Transverse colon (tissue), 4 donors: ENCODE data around the gene AFAP1L1. TPM values are rescaled to one million over a fixed set of nuclear protein-coding genes. Genes with fewer than 3 reads are reported as not detected.

Experiments used
- DNase-seq: peaks from one replicate; pipeline ENCODE4 v3.0.0-alpha.2; 2019
- H3K27ac ChIP-seq, 4 donors: fragments of 200-600 bp; sonication (generic); 2 replicates each; pipeline ENCODE4 v1.5.1; 2016 to 2018; ENCODE audit warnings: inconsistent platforms in 4 of 4
- H3K27me3 ChIP-seq: fragments of 200-600 bp; sonication (generic); 2 replicates; pipeline ENCODE4 v1.5.1; 2017; ENCODE audit warnings: inconsistent platforms
- H3K36me3 ChIP-seq, 4 donors: fragments of 200-600 bp; sonication (generic); 2 replicates each; pipeline ENCODE4 v1.5.1; 2017 to 2019; ENCODE audit warnings: inconsistent platforms in 4 of 4
- H3K4me1 ChIP-seq, 4 donors: fragments of 200-600 bp; sonication (generic); 2 replicates each; pipeline ENCODE4 v1.5.1; 2017 to 2020; ENCODE audit warnings: inconsistent platforms in 4 of 4
- H3K4me3 ChIP-seq, 4 donors: fragments of 200-600 bp; sonication (generic); 1 replicate in 1 of 4; 2 replicates in 3 of 4; pipeline versions ENCODE4 v1.5.1 to v1.6.1; 2017 to 2019; ENCODE audit warnings: inconsistent platforms in 4 of 4
- H3K9me3 ChIP-seq, 2 donors: fragments of 200-600 bp; sonication (generic); 2 replicates each; pipeline ENCODE4 v1.5.1; 2017 to 2019; ENCODE audit warnings: inconsistent platforms in 2 of 2
- CTCF ChIP-seq, 5 experiments: fragments of 200-600 bp in 3 of 5; fragments of 450-650 bp in 2 of 5; sonication (generic) in 3 of 5; IDR thresholded peaks; 1 replicate in 2 of 5; 2 replicates in 3 of 5; pipeline ENCODE4 v1.5.1; 2016 to 2017; ENCODE audit warnings: antibody characterized with exemption in 5 of 5, inconsistent platforms in 3 of 5, mild to moderate bottlenecking in 2 of 5, moderate library complexity in 1 of 5
- EP300 ChIP-seq: sonication (generic); formaldehyde crosslinking; IDR thresholded peaks from one replicate; pipeline ENCODE4 v1.6.1; 2017; ENCODE audit warnings: antibody characterized with exemption, low read depth
- POLR2A ChIP-seq: fragments of 450-650 bp; IDR thresholded peaks from one replicate; pipeline ENCODE4 v1.6.1; 2016; ENCODE audit warnings: antibody characterized with exemption, mild to moderate bottlenecking, moderate library complexity
- POLR2AphosphoS5 ChIP-seq, 3 donors: sonication (generic); formaldehyde crosslinking; IDR thresholded peaks; one replicate each; pipeline ENCODE4 v1.6.1; 2016; ENCODE audit warnings: antibody characterized with exemption in 3 of 3
- WGBS, 2 donors: methylation state at CpG; one replicate each; pipeline ENCODE4 v1.1.5; 2018; ENCODE audit warnings: low coverage in 1 of 2; 5-methylcytosine and 5-hydroxymethylcytosine counted together
- in situ Hi-C, 4 donors: fragments of 200-750 bp; cut with MboI; loops; one replicate each; pipeline versions ENCODE4 v1.15.0 to v1.15.1; 2017; ENCODE audit warnings: low sequenced_read_pairs in 3 of 4, low pct_ligation_motif_present in 1 of 4, low pct_unique_long_range_greater_than_20kb in 1 of 4
- intact Hi-C: fragments of 100-400 bp; cut with DNase I; formaldehyde crosslinking; loops from one replicate; pipeline ENCODE4 v1.15.1; 2023; ENCODE audit warnings: low total_unique reads
- total RNA-seq, 4 donors: library from RNA; depleted of rRNA; stranded (reverse); fragments of >200 nt; gene quantifications; one replicate each; pipeline ENCODE4 v1.1.0, GENCODE V29; 2016

AFAP1L1 gene
- total RNA-seq, 4 donors from 2014 or later = 2.2 to 4.1 (median 3.0) TPM

DNA sequence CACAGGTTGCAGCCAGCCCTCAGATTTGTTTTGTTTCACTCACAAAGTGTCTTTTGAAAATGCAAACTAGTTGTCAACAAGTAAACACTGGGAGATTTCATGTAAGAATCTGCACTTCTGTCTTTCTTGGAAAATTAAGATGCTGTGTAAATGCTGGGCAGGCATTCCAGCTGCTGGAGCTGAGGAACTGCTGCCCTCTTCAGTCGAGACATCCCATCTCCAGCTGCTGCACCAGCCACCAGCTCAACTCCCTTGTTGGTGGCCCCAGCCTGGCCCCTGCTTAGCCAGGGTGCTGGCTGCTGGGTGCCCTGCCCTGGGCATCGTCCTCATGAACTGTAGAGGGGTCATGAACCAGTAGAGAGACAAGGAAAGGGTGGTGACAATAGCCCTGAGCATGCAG, 33.1 kb upstream of the AFAP1L1 start:
- Histone ChIP-seq H3K36me3 (no peaks in the 10 kb centered on the region), H3K4me1 (no peaks in the 10 kb centered on the region), H3K9me3 (no peaks in the 10 kb centered on the region), H3K27me3 (no peaks in the 10 kb centered on the region), H3K27ac (no peak overlapping the region), H3K4me3 (no peak overlapping the region)
- WGBS, 2 donors = 38% methylated on average over 2 of the region's 2 CpGs; no CpG with 5 or more reads in 1 of the 2 donors
- in situ Hi-C loops = loop anchor here in 3 of 4 donors (10.0 to 25.0 kb wide), 2 partner anchors 94 to 101 kb away; partner anchors contain the start of gene ABLIM3 (in 3 of the 3)
- TF ChIP-seq EP300 (no peak), POLR2A (no peak), POLR2AphosphoS5 (IDR thresholded peaks at IDR 0.05) (no peak), CTCF (IDR thresholded peaks at IDR 0.05) (no peak)
- intact Hi-C loops = no loop called here
- no peak for DNase-seq

DNA sequence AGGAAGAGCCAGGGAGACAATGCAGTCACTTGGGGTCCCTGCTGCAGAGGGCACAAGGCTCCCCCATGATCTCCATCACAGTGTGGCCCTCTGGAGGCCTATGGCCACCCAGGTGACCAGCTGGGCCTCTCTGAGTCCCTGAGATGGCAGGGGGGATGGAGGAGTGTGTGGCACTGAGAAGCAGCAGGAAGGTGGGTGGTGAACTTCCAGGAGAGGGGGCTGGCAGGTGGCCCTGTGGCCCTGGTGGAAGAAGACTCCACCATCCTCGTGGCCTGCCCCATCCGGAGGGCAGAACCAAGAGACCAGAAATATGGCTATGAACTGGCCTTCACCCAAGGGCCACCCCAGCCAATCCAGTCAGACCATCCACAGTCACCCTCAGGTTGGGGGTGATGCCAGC, 31.7 kb upstream of the AFAP1L1 start:
- no peak for DNase-seq
- no peaks in the 10 kb centered on the region for H3K27me3 ChIP-seq
- H3K9me3 ChIP-seq = no peaks in the 10 kb centered on the region
- no peak overlapping the region for H3K27ac ChIP-seq
- TF ChIP-seq CTCF (IDR thresholded peaks at IDR 0.05) (no peak), POLR2A (no peak), POLR2AphosphoS5 (IDR thresholded peaks at IDR 0.05) (no peak), EP300 (no peak)
- intact Hi-C loops (no loop called here), in situ Hi-C loops (loop anchor here in 3 of 4 donors (10.0 to 25.0 kb wide), 2 partner anchors 95 to 103 kb away; partner anchors contain the start of gene ABLIM3 (in 3 of the 3))
- H3K4me3 ChIP-seq = no peak overlapping the region
- H3K36me3 ChIP-seq = no peaks in the 10 kb centered on the region
- H3K4me1 ChIP-seq = no peaks in the 10 kb centered on the region
- 91% methylated on average over 2 of the region's 2 CpGs; no CpG with 5 or more reads in 1 of the 2 donors for WGBS, 2 donors

DNA sequence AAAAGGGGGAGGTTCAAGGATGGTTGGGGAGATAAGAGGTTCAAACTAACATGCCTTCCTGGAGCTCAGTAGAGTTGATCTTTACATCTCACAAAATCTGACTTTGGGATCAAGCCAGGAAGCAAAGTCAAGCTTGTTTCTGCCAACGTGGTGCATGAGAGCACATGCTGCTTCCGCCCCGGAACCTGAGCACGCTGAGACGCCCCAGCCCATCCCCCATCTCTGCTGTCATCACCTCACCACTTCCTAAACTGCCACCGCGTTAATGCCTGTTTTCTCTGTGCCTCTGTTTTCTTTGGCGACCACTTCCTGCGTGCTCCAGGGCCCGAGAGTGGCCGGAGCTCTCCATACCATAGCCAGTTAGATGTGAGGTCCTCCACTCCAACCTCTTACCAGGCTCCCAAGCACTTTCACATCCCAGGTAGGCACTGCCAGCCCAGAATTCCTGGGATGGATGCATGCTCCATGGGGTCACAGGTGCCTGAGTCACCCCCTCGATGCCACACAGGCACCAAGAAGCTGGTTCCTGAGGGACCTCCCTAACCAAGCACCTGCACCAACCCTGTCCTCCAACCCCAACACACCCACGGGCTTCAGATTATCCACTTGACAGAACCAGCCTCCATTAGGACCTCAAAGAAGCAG, 31.2 kb upstream of the AFAP1L1 start:
- TF ChIP-seq POLR2AphosphoS5 (IDR thresholded peaks at IDR 0.05) = no peak
- no peak for TF ChIP-seq EP300
- no peak for TF ChIP-seq POLR2A
- TF ChIP-seq CTCF (IDR thresholded peaks at IDR 0.05) = no peak
- Histone ChIP-seq H3K9me3 (no peaks in the 10 kb centered on the region), H3K27ac (no peak overlapping the region), H3K4me3 (no peak overlapping the region), H3K36me3 (no peaks in the 10 kb centered on the region), H3K4me1 (no peaks in the 10 kb centered on the region), H3K27me3 (no peaks in the 10 kb centered on the region)
- intact Hi-C loops = no loop called here
- DNase-seq = peak; percentile 56
- WGBS, 2 donors = 58 to 65% methylated on average over 6 to 13 of the region's 13 CpGs
- in situ Hi-C loops = loop anchor here in 2 of 4 donors (25.0 kb wide), 1 partner anchor 103 kb away; the partner anchor contains the start of gene ABLIM3 (in 2 of the 2)

DNA sequence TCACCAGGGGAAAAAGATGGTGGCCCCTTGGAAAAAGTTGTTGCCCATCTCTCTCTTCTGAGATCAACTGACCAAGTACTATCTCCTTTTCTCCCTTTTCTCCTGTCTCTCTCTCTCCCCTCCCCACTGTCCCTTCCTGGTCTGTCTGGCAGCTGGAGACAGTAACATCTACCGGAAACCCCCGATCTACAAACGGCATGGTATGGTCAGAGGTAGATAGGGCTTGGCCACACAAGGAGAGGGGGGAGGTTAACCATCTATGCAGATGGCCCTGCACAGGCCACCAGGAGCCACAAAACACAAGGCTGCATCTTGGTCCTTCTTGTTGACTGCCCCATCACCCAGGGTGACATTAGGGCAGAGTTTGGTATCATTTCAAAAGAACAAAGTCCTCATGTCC, 29.3 kb upstream of the AFAP1L1 start:
- no peaks in the 10 kb centered on the region for H3K9me3 ChIP-seq
- in situ Hi-C loops = loop anchor here in 2 of 4 donors (25.0 kb wide), 1 partner anchor 105 kb away; the partner anchor contains the start of gene ABLIM3 (in 2 of the 2)
- no peaks in the 10 kb centered on the region for H3K27me3 ChIP-seq
- TF ChIP-seq EP300 (no peak), CTCF (IDR thresholded peaks at IDR 0.05) (no peak), POLR2A (no peak), POLR2AphosphoS5 (IDR thresholded peaks at IDR 0.05) (no peak)
- no peak for DNase-seq
- H3K27ac ChIP-seq = no peak overlapping the region
- 86% methylated on average over 3 of the region's 3 CpGs; no CpG with 5 or more reads in 1 of the 2 donors for WGBS, 2 donors
- no peaks in the 10 kb centered on the region for H3K36me3 ChIP-seq
- intact Hi-C loops = no loop called here
- no peaks in the 10 kb centered on the region for H3K4me1 ChIP-seq
- H3K4me3 ChIP-seq = no peak overlapping the region
